Lung (tissue), 12 donors: ENCODE data around the gene MAGI2. TPM values are rescaled to one million over a fixed set of nuclear protein-coding genes. Genes with fewer than 3 reads are reported as not detected.

Experiments used
- ATAC-seq: fragments of 200-7000 bp; cut with Tn5 transposase; one replicate; pipeline ENCODE4 v1.9.1; 2020; ENCODE audit warnings: moderate number of reproducible peaks; ENCODE audit not compliant: insufficient read depth, low FRiP score
- DNase-seq, 3 donors: peaks; one replicate each; pipeline ENCODE4 v3.0.0-alpha.2; 2013 to 2017
- H3K27ac ChIP-seq, 2 donors: one replicate each; pipeline ENCODE4 v1.5.1; 2013; ENCODE audit warnings: mild to moderate bottlenecking in 2 of 2, moderate library complexity in 2 of 2, control low read depth in 1 of 2, inconsistent platforms in 1 of 2, low read depth in 1 of 2, low read length in 1 of 2
- H3K27me3 ChIP-seq, 3 donors: one replicate each; pipeline ENCODE4 v1.5.1; 2013; ENCODE audit warnings: low read length in 2 of 3; ENCODE audit not compliant: control insufficient read depth in 3 of 3, insufficient read depth in 3 of 3
- H3K36me3 ChIP-seq, 4 donors: one replicate each; pipeline ENCODE4 v1.5.1; 2013; ENCODE audit warnings: low read length in 4 of 4, mild to moderate bottlenecking in 1 of 4, moderate library complexity in 1 of 4; ENCODE audit not compliant: control insufficient read depth in 4 of 4, insufficient read depth in 4 of 4
- H3K4me1 ChIP-seq, 5 donors: one replicate each; pipeline ENCODE4 v1.5.1; 2013; ENCODE audit warnings: low read length in 5 of 5, mild to moderate bottlenecking in 2 of 5, moderate library complexity in 1 of 5; ENCODE audit not compliant: control insufficient read depth in 5 of 5, insufficient read depth in 5 of 5
- H3K4me3 ChIP-seq: one replicate; pipeline ENCODE4 v1.5.1; 2013; ENCODE audit warnings: mild to moderate bottlenecking, control low read depth, moderate library complexity
- H3K9ac ChIP-seq, 2 donors: one replicate each; pipeline ENCODE4 v1.5.1; 2013; ENCODE audit warnings: low read length in 2 of 2, control low read depth in 1 of 2; ENCODE audit not compliant: insufficient read depth in 1 of 2
- H3K9me3 ChIP-seq, 4 donors: one replicate each; pipeline ENCODE4 v1.5.1; 2013; ENCODE audit warnings: low read length in 3 of 4, mild to moderate bottlenecking in 1 of 4, moderate library complexity in 1 of 4; ENCODE audit not compliant: control insufficient read depth in 4 of 4, insufficient read depth in 3 of 4
- CTCF ChIP-seq: IDR thresholded peaks from 2 replicates; pipeline ENCODE4 v1.5.1; 2012; ENCODE audit warnings: mild to moderate bottlenecking; ENCODE audit errors: control extremely low read depth, extremely low read depth
- WGBS, 2 donors: extraction: QIAGEN DNeasy Blood & Tissue Kit; methylation state at CpG; one replicate each; pipeline ENCODE4 v1.1.7; 2013; 5-methylcytosine and 5-hydroxymethylcytosine counted together
- polyA plus RNA-seq, 2 donors: library from polyadenylated mRNA; stranded (reverse); fragments of 200-250 nt; gene quantifications; one replicate each; pipeline ENCODE4 v1.2.1, GENCODE V29; 2013
- total RNA-seq, 2 donors: library from RNA; depleted of rRNA in 1 of 2; stranded (reverse); fragments of >200 nt in 1 of 2; gene quantifications; one replicate each; pipeline ENCODE4 v1.2.1, GENCODE V29; 2014 to 2021
- donor health status: control.
- donor health status: control.
- donor health status: Bipolar disorder and iron deficiency.
- donor health status: healthy.
- donor health status: DM: yes; HTN: yes; CAD: no.

Gene MAGI2
- total and polyA plus RNA-seq, 4 donors: 0.94 to 18.0 (median 5.3) TPM

GRCh38 chr7:78062214-78062613, 1391.3 kb downstream of the MAGI2 start:
- 71 to 88% methylated on average over 3 of the region's 3 CpGs for WGBS, 2 donors
- Histone ChIP-seq H3K27me3 (no peaks in the 10 kb centered on the region), H3K27ac (no peak overlapping the region), H3K4me1 (no peaks in the 10 kb centered on the region), H3K9me3 (no peaks in the 10 kb centered on the region), H3K9ac (no peak overlapping the region), H3K36me3 (no peaks in the 10 kb centered on the region), H3K4me3 (no peak overlapping the region)
- no peak for ATAC-seq
- TF ChIP-seq CTCF: no peak
- peak in 1 of 3 donors; percentile 34 for DNase-seq

GRCh38 chr7:78057571-78057970, 1395.9 kb downstream of the MAGI2 start:
- Histone ChIP-seq H3K9me3 (no peaks in the 10 kb centered on the region), H3K27me3 (no peaks in the 10 kb centered on the region), H3K9ac (no peak overlapping the region), H3K27ac (no peak overlapping the region), H3K36me3 (no peaks in the 10 kb centered on the region), H3K4me3 (no peak overlapping the region), H3K4me1 (peaks cover 0 to 7% (median 0%) of the 10 kb centered on the region in 5 donors)
- TF ChIP-seq CTCF: no peak
- DNase-seq: no peak
- no peak for ATAC-seq

GRCh38 chr7:78055599-78055998, 1397.9 kb downstream of the MAGI2 start:
- DNase-seq (no peak), ATAC-seq (no peak)
- H3K4me3 ChIP-seq: no peak overlapping the region
- peaks cover 0 to 7% (median 0%) of the 10 kb centered on the region in 5 donors for H3K4me1 ChIP-seq
- no peak overlapping the region for H3K27ac ChIP-seq
- no peaks in the 10 kb centered on the region for H3K36me3 ChIP-seq
- no peak overlapping the region for H3K9ac ChIP-seq
- H3K9me3 ChIP-seq: no peaks in the 10 kb centered on the region
- no peaks in the 10 kb centered on the region for H3K27me3 ChIP-seq
- TF ChIP-seq CTCF: no peak
- 91 to 96% methylated on average over 1 of the region's 1 CpG for WGBS, 2 donors

GRCh38 chr7:78055001-78055573, 1398.4 kb downstream of the MAGI2 start:
- WGBS, 2 donors: 73 to 74% methylated on average over 3 of the region's 3 CpGs
- H3K9me3 ChIP-seq: no peaks in the 10 kb centered on the region
- DNase-seq: no peak
- H3K27ac ChIP-seq: no peak overlapping the region
- H3K27me3 ChIP-seq: no peaks in the 10 kb centered on the region
- no peak overlapping the region for H3K4me3 ChIP-seq
- no peaks in the 10 kb centered on the region for H3K36me3 ChIP-seq
- TF ChIP-seq CTCF: no peak
- ATAC-seq: no peak
- H3K9ac ChIP-seq: no peak overlapping the region
- H3K4me1 ChIP-seq: peaks cover 0 to 7% (median 0%) of the 10 kb centered on the region in 5 donors
